HTR-8/SVneo (cell line): ENCODE data around the gene SMPD3.

Experiments used
- DNase-seq: peaks from one replicate; pipeline ENCODE4 v3.0.0; 2011; ENCODE audit warnings: low spot score, mixed read lengths; ENCODE audit not compliant: insufficient read length
- FAIRE-seq: peaks from 2 replicates; lab custom pipeline; 2011; peaks lifted over from hg19 to GRCh38; lab: Jason Lieb, UNC

The SMPD3 gene

GRCh38 chr16:68362262-68362913 is 85.9 kb downstream of the SMPD3 start:
- no peak for DNase-seq
- FAIRE-seq, result no peak

- DNase-seq, result no peak
- FAIRE-seq, result no peak
Measured at GRCh38 chr16:68361485-68361884, 86.8 kb downstream of the SMPD3 start.

- DNase-seq, result no peak
- FAIRE-seq, result no peak
Measured at GRCh38 chr16:68360956-68361355, 87.4 kb downstream of the SMPD3 start.

GRCh38 chr16:68360547-68360946 is 87.8 kb downstream of the SMPD3 start:
- DNase-seq, result no peak
- no peak for FAIRE-seq

- DNase-seq (no peak), FAIRE-seq (no peak)
Measured at GRCh38 chr16:68359398-68360191, 88.7 kb downstream of the SMPD3 start.

GRCh38 chr16:68358951-68359350 is 89.4 kb downstream of the SMPD3 start:
- FAIRE-seq, result no peak
- DNase-seq, result no peak

- DNase-seq, result no peak
- FAIRE-seq, result no peak
Measured at GRCh38 chr16:68357923-68358322, 90.4 kb downstream of the SMPD3 start.

- FAIRE-seq (no peak), DNase-seq (no peak)
Measured at GRCh38 chr16:68357521-68357922, 90.8 kb downstream of the SMPD3 start.

GRCh38 chr16:68356919-68357286 is 91.4 kb downstream of the SMPD3 start:
- no peak for DNase-seq
- no peak for FAIRE-seq

- DNase-seq (no peak), FAIRE-seq (no peak)
Measured at GRCh38 chr16:68356249-68356918, 91.9 kb downstream of the SMPD3 start.

GRCh38 chr16:68355447-68356248 is 92.7 kb downstream of the SMPD3 start:
- DNase-seq (no peak), FAIRE-seq (no peak)

- no peak for FAIRE-seq
- DNase-seq, result no peak
Measured at GRCh38 chr16:68354816-68355215, 93.5 kb downstream of the SMPD3 start.

GRCh38 chr16:68353366-68353765 is 94.9 kb downstream of the SMPD3 start:
- DNase-seq, result no peak
- FAIRE-seq, result no peak

GRCh38 chr16:68351991-68352431 is 96.3 kb downstream of the SMPD3 start:
- no peak for DNase-seq
- peak; percentile 23 for FAIRE-seq

GRCh38 chr16:68351463-68351862 is 96.8 kb downstream of the SMPD3 start:
- FAIRE-seq (no peak), DNase-seq (no peak)

GRCh38 chr16:68350813-68351350 is 97.4 kb downstream of the SMPD3 start:
- no peak for DNase-seq
- FAIRE-seq, result no peak

- FAIRE-seq (peak; percentile 59), DNase-seq (no peak)
Measured at GRCh38 chr16:68349838-68350410, 98.4 kb downstream of the SMPD3 start.

- peak; percentile 57 for FAIRE-seq
- no peak for DNase-seq
Measured at GRCh38 chr16:68348639-68349445, 99.5 kb downstream of the SMPD3 start.

GRCh38 chr16:68347605-68348004 is 100.7 kb downstream of the SMPD3 start:
- no peak for DNase-seq
- FAIRE-seq, result no peak
